ENCODE data around the gene SIAH3. TPM values are rescaled to one million over a fixed set of nuclear protein-coding genes. Genes with fewer than 3 reads are reported as not detected.
A peak's percentile ranks its signal among the peaks of the same experiment; 100 is the strongest.
"Not testable (repeated sequence)": the region's sequence is repeated elsewhere in the genome, so short reads cannot be mapped to it uniquely, and the experiment has no call there.

The SIAH3 gene
- not detected for total RNA-seq

GRCh38 chr13:45851171-45851921, at the start of gene SIAH3:
Gene SIAH3 (minus strand): TSS chr13:45851753. CDS start chr13:45851629, 124 bp downstream.
- DNase-seq (ENCODE audit: low spot score) (no peak), ATAC-seq (no peak)

GRCh38 chr13:45899406-45899805, 47.9 kb upstream of the SIAH3 start:
- no peak for ATAC-seq
- DNase-seq (ENCODE audit: low spot score): no peak

GRCh38 chr13:45897562-45897961, 46.0 kb upstream of the SIAH3 start:
- ATAC-seq (no peak), DNase-seq (ENCODE audit: low spot score) (no peak)

GRCh38 chr13:45896285-45896684, 44.7 kb upstream of the SIAH3 start:
- no peak for ATAC-seq
- no peak for DNase-seq (ENCODE audit: low spot score)

GRCh38 chr13:45895881-45896280, 44.3 kb upstream of the SIAH3 start:
- ATAC-seq (no peak), DNase-seq (ENCODE audit: low spot score) (no peak)

- ATAC-seq: no peak
Observed at GRCh38 chr13:45892513-45892912, 41.0 kb upstream of the SIAH3 start.

GRCh38 chr13:45889590-45890243, 38.2 kb upstream of the SIAH3 start:
- no peak for ATAC-seq
- no peak for DNase-seq (ENCODE audit: low spot score)

More at GRCh38 chr13:45892513-45892912, 41.0 kb upstream of the SIAH3 start:
- no peak for DNase-seq (ENCODE audit: low spot score)

GRCh38 chr13:45886466-45886865, 34.9 kb upstream of the SIAH3 start:
- no peak for DNase-seq (ENCODE audit: low spot score)
- ATAC-seq: no peak

GRCh38 chr13:45885194-45885593, 33.6 kb upstream of the SIAH3 start:
- ATAC-seq: no peak

GRCh38 chr13:45882626-45883025, 31.1 kb upstream of the SIAH3 start:
- no peak for DNase-seq (ENCODE audit: low spot score)
- no peak for ATAC-seq

More at GRCh38 chr13:45885194-45885593, 33.6 kb upstream of the SIAH3 start:
- DNase-seq (ENCODE audit: low spot score): no peak

- ATAC-seq (no peak), DNase-seq (ENCODE audit: low spot score) (no peak)
Observed at GRCh38 chr13:45881353-45881752, 29.8 kb upstream of the SIAH3 start.

- ATAC-seq (no peak), DNase-seq (ENCODE audit: low spot score) (no peak)
Observed at GRCh38 chr13:45880242-45880641, 28.7 kb upstream of the SIAH3 start.

GRCh38 chr13:45879666-45880065, 28.1 kb upstream of the SIAH3 start:
- DNase-seq (ENCODE audit: low spot score): peak; percentile 70
- ATAC-seq: peak; percentile 100

- DNase-seq (ENCODE audit: low spot score) (no peak), ATAC-seq (no peak)
Observed at GRCh38 chr13:45878966-45879365, 27.4 kb upstream of the SIAH3 start.

- no peak for DNase-seq (ENCODE audit: low spot score)
- no peak for ATAC-seq
Observed at GRCh38 chr13:45876781-45877180, 25.2 kb upstream of the SIAH3 start.

- ATAC-seq (no peak), DNase-seq (ENCODE audit: low spot score) (no peak)
Observed at GRCh38 chr13:45875951-45876350, 24.4 kb upstream of the SIAH3 start.

- DNase-seq (ENCODE audit: low spot score) (no peak), ATAC-seq (no peak)
Observed at GRCh38 chr13:45873491-45874325, 22.2 kb upstream of the SIAH3 start.

GRCh38 chr13:45872566-45872965, 21.0 kb upstream of the SIAH3 start:
- DNase-seq (ENCODE audit: low spot score) (no peak), ATAC-seq (no peak)

- DNase-seq (ENCODE audit: low spot score); ATAC-seq: not testable (repeated sequence)
Observed at GRCh38 chr13:45871201-45871600, 19.6 kb upstream of the SIAH3 start.

GRCh38 chr13:45870232-45870631, 18.7 kb upstream of the SIAH3 start:
- DNase-seq (ENCODE audit: low spot score) (no peak), ATAC-seq (no peak)

GRCh38 chr13:45865414-45865813, 13.9 kb upstream of the SIAH3 start:
- no peak for DNase-seq (ENCODE audit: low spot score)
- no peak for ATAC-seq
